K562 (cell line): Measurements from ENCODE around the gene EIF2S1. TPM values are rescaled to one million over a fixed set of nuclear protein-coding genes. Genes with fewer than 3 reads are reported as not detected.

ENCODE experiments used
- JUNB ChIP-seq: fragments of 450-650 bp; formaldehyde crosslinking; conservative IDR thresholded peaks from 2 replicates; pipeline ENCODE4 v1.4.0; 2020; ENCODE audit warnings: mild to moderate bottlenecking
- SOX6 ChIP-seq: fragments of 450-650 bp; IDR thresholded peaks from 2 replicates; pipeline ENCODE4 v1.6.1; 2014; ENCODE audit warnings: mild to moderate bottlenecking
- ZBTB33 ChIP-seq: sonication (generic); formaldehyde crosslinking; IDR thresholded peaks from 2 replicates; pipeline ENCODE4 v1.8.1; 2023; ENCODE audit warnings: mild to moderate bottlenecking, missing genetic modification reagents
- polyA plus RNA-seq, 8 experiments: library from polyadenylated mRNA; depleted of rRNA in 4 of 8; stranded (reverse) in 5 of 8; unstranded in 3 of 8; fragments of >200 nt; fragmentation: Nextera tagmentation in 2 of 8; fragmentation: Illumina TruSeq in 1 of 8; extraction: Ambion mirVana in 2 of 8; extraction: Trizol in 1 of 8; gene quantifications; 2 replicates each; pipeline versions ENCODE4 v1.2.1 to v1.2.3, GENCODE V29; 2011 to 2014; ENCODE audit warnings: inconsistent platforms in 1 of 8, missing spikeins in 1 of 8
- total RNA-seq, 7 experiments: library from RNA; depleted of rRNA in 6 of 7; stranded (reverse); fragments of >200 nt in 6 of 7; fragmentation: Illumina TruSeq in 2 of 7; extraction: Trizol in 2 of 7; gene quantifications; 2 replicates each; pipeline versions ENCODE4 v1.2.1 to v1.2.3, GENCODE V29; 2011 to 2021; ENCODE audit warnings: low replicate concordance in 1 of 7
- TF ChIP-seq, protein P1 (sequence below), 2 experiments: fragments of 450-650 bp; formaldehyde crosslinking in 1 of 2; IDR thresholded peaks; 2 replicates each; pipeline versions ENCODE4 v1.4.0 to v1.6.1; 2014 to 2020; ENCODE audit warnings: mild to moderate bottlenecking in 2 of 2, borderline replicate concordance in 1 of 2, low read depth in 1 of 2

The EIF2S1 gene
- total and polyA plus RNA-seq, 9 of the 15 experiments (the other 6 are each of a cell fraction or from before 2014, with no cell fraction given) = 216 to 1,018 (median 332) TPM

- TF ChIP-seq, protein P1, sequence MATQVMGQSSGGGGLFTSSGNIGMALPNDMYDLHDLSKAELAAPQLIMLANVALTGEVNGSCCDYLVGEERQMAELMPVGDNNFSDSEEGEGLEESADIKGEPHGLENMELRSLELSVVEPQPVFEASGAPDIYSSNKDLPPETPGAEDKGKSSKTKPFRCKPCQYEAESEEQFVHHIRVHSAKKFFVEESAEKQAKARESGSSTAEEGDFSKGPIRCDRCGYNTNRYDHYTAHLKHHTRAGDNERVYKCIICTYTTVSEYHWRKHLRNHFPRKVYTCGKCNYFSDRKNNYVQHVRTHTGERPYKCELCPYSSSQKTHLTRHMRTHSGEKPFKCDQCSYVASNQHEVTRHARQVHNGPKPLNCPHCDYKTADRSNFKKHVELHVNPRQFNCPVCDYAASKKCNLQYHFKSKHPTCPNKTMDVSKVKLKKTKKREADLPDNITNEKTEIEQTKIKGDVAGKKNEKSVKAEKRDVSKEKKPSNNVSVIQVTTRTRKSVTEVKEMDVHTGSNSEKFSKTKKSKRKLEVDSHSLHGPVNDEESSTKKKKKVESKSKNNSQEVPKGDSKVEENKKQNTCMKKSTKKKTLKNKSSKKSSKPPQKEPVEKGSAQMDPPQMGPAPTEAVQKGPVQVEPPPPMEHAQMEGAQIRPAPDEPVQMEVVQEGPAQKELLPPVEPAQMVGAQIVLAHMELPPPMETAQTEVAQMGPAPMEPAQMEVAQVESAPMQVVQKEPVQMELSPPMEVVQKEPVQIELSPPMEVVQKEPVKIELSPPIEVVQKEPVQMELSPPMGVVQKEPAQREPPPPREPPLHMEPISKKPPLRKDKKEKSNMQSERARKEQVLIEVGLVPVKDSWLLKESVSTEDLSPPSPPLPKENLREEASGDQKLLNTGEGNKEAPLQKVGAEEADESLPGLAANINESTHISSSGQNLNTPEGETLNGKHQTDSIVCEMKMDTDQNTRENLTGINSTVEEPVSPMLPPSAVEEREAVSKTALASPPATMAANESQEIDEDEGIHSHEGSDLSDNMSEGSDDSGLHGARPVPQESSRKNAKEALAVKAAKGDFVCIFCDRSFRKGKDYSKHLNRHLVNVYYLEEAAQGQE (IDR thresholded peaks at IDR 0.05; ENCODE audit: borderline replicate concordance) = no peak
- TF ChIP-seq, protein P1 (CRISPR knock-in tag; IDR thresholded peaks at IDR 0.05; ENCODE audit: low read depth) = no peak
- TF ChIP-seq ZBTB33 (CRISPR knock-in tag) (no peak), SOX6 (no peak), JUNB (no peak)
Measured at GRCh38 chr14:67332468-67332867, 27.7 kb upstream of the EIF2S1 start (continued).
